ENCODE data around the gene DNA2. TPM values are rescaled to one million over a fixed set of nuclear protein-coding genes. Genes with fewer than 3 reads are reported as not detected.
"Not testable (repeated sequence)": the region's sequence is repeated elsewhere in the genome, so short reads cannot be mapped to it uniquely, and the experiment has no call there.

Gene DNA2
- total RNA-seq, 1 experiment from 2014 or later = 6.9 TPM

GRCh38 chr10:68463365-68464093 is 8.2 kb downstream of the DNA2 start:
- no peaks in the 10 kb centered on the region for H3K4me1 Mint-ChIP-seq (ENCODE audit: insufficient read depth, unreplicated experiment)
- no peak for DNase-seq (ENCODE audit: unreplicated experiment)
- no peaks in the 10 kb centered on the region for H3K9me3 Mint-ChIP-seq (ENCODE audit: unreplicated experiment)
- no peak overlapping the region for H3K4me3 Mint-ChIP-seq (ENCODE audit: unreplicated experiment)
- TF ChIP-seq CTCF (IDR thresholded peaks at IDR 0.05; ENCODE audit: unreplicated experiment) = no peak
- no peak overlapping the region for H3K27ac Mint-ChIP-seq (ENCODE audit: low read depth, unreplicated experiment)
- BruUV-seq (replicated peaks) = no TSS peak
- H3K27me3 Mint-ChIP-seq (ENCODE audit: insufficient read depth, unreplicated experiment) = no peaks in the 10 kb centered on the region
- ChIA-PET POLR2A (no interaction called here), CTCF (no interaction called here)
- intact Hi-C loops (cut with micrococcal nuclease) = no loop called here
- H3K36me3 Mint-ChIP-seq (ENCODE audit: insufficient read depth, unreplicated experiment) = peaks cover 59% of the 10 kb centered on the region

GRCh38 chr10:68462536-68462935 is 9.2 kb downstream of the DNA2 start:
- H3K4me1 Mint-ChIP-seq (ENCODE audit: insufficient read depth, unreplicated experiment) = no peaks in the 10 kb centered on the region
- no peaks in the 10 kb centered on the region for H3K9me3 Mint-ChIP-seq (ENCODE audit: unreplicated experiment)
- intact Hi-C loops (cut with micrococcal nuclease) = no loop called here
- no peaks in the 10 kb centered on the region for H3K27me3 Mint-ChIP-seq (ENCODE audit: insufficient read depth, unreplicated experiment)
- POLR2A ChIA-PET = no interaction called here
- H3K4me3 Mint-ChIP-seq (ENCODE audit: unreplicated experiment) = no peak overlapping the region
- DNase-seq (ENCODE audit: unreplicated experiment) = no peak
- CTCF ChIA-PET = no interaction called here
- TF ChIP-seq CTCF (IDR thresholded peaks at IDR 0.05; ENCODE audit: unreplicated experiment) = no peak
- no TSS peak for BruUV-seq (replicated peaks)
- no peak overlapping the region for H3K27ac Mint-ChIP-seq (ENCODE audit: low read depth, unreplicated experiment)
- H3K36me3 Mint-ChIP-seq (ENCODE audit: insufficient read depth, unreplicated experiment) = peaks cover 63% of the 10 kb centered on the region

GRCh38 chr10:68461032-68461431 is 10.7 kb downstream of the DNA2 start:
- H3K4me1 Mint-ChIP-seq (ENCODE audit: insufficient read depth, unreplicated experiment) = no peaks in the 10 kb centered on the region
- no peak for DNase-seq (ENCODE audit: unreplicated experiment)
- H3K27me3 Mint-ChIP-seq (ENCODE audit: insufficient read depth, unreplicated experiment) = no peaks in the 10 kb centered on the region
- ChIA-PET POLR2A (no interaction called here), CTCF (no interaction called here)
- BruUV-seq (replicated peaks) = no TSS peak
- no peak overlapping the region for H3K4me3 Mint-ChIP-seq (ENCODE audit: unreplicated experiment)
- no peak for TF ChIP-seq CTCF (IDR thresholded peaks at IDR 0.05; ENCODE audit: unreplicated experiment)
- H3K27ac Mint-ChIP-seq (ENCODE audit: low read depth, unreplicated experiment) = no peak overlapping the region
- intact Hi-C loops (cut with micrococcal nuclease) = no loop called here
- H3K36me3 Mint-ChIP-seq (ENCODE audit: insufficient read depth, unreplicated experiment) = peaks cover 49% of the 10 kb centered on the region
- H3K9me3 Mint-ChIP-seq (ENCODE audit: unreplicated experiment) = no peaks in the 10 kb centered on the region

GRCh38 chr10:68449698-68450097 is 22.1 kb downstream of the DNA2 start:
- H3K9me3 Mint-ChIP-seq (ENCODE audit: unreplicated experiment); H3K4me1 Mint-ChIP-seq (ENCODE audit: insufficient read depth, unreplicated experiment); POLR2A ChIA-PET; H3K4me3 Mint-ChIP-seq (ENCODE audit: unreplicated experiment); BruUV-seq (replicated peaks); H3K27ac Mint-ChIP-seq (ENCODE audit: low read depth, unreplicated experiment); H3K27me3 Mint-ChIP-seq (ENCODE audit: insufficient read depth, unreplicated experiment); intact Hi-C loops (cut with micrococcal nuclease): not testable (repeated sequence)
- DNase-seq (ENCODE audit: unreplicated experiment) = peak; percentile 66
- CTCF ChIA-PET = interaction anchor here (0.7 kb wide), 1 partner anchor 9 kb away, joined by 3 read pairs; no protein-coding TSS in a partner anchor
- peaks cover 17% of the 10 kb centered on the region for H3K36me3 Mint-ChIP-seq (ENCODE audit: insufficient read depth, unreplicated experiment)

Data from MCF 10A (cell line).